Loucy (cell line): ENCODE measurements around the gene ATP5PO.

Experiments used
- H2AFZ ChIP-seq: fragments of 200-600 bp; sonication (generic); 2 replicates; pipeline ENCODE4 v1.6.0; 2016; ENCODE audit warnings: antibody characterized with exemption, mild to moderate bottlenecking, low read length, moderate library complexity
- H3F3A ChIP-seq: fragments of 200-600 bp; 2 replicates; pipeline ENCODE4 v1.6.0; 2016; ENCODE audit warnings: antibody characterized with exemption, low read depth, mild to moderate bottlenecking
- H3K27me3 ChIP-seq: fragments of 200-600 bp; sonication (generic); 2 replicates; pipeline ENCODE4 v1.6.1; 2014; ENCODE audit warnings: low read length, mild to moderate bottlenecking; ENCODE audit not compliant: insufficient read depth, poor library complexity, severe bottlenecking
- H3K36me3 ChIP-seq: fragments of 200-600 bp; sonication (generic); 2 replicates; pipeline ENCODE4 v1.6.1; 2016; ENCODE audit warnings: low read length; ENCODE audit not compliant: insufficient read depth
- H3K4me1 ChIP-seq: fragments of 200-600 bp; sonication (generic); 2 replicates; pipeline ENCODE4 v1.5.1; 2014; ENCODE audit warnings: low read length, mild to moderate bottlenecking; ENCODE audit not compliant: insufficient read depth, poor library complexity, severe bottlenecking
- H3K4me2 ChIP-seq: fragments of 200-600 bp; sonication (generic); 2 replicates; pipeline ENCODE4 v1.6.0; 2014; ENCODE audit warnings: antibody characterized with exemption, low read length, low read depth, mild to moderate bottlenecking; ENCODE audit not compliant: poor library complexity, severe bottlenecking
- H3K4me3 ChIP-seq: fragments of 200-600 bp; sonication (generic); 2 replicates; pipeline ENCODE4 v1.5.1; 2014; ENCODE audit warnings: low read length, mild to moderate bottlenecking, mixed read lengths; ENCODE audit not compliant: poor library complexity, severe bottlenecking
- H3K79me2 ChIP-seq: fragments of 200-600 bp; sonication (generic); 2 replicates; pipeline ENCODE4 v1.6.1; 2014; ENCODE audit warnings: low read length; ENCODE audit not compliant: insufficient read depth
- H3K9ac ChIP-seq: fragments of 200-600 bp; sonication (generic); 2 replicates; pipeline ENCODE4 v1.6.0; 2014; ENCODE audit warnings: mild to moderate bottlenecking, low read depth, low read length, moderate library complexity; ENCODE audit not compliant: poor library complexity, severe bottlenecking
- H3K9me2 ChIP-seq: fragments of 200-600 bp; sonication (generic); replicated peaks from 2 replicates; pipeline ENCODE4 v1.6.1; 2016; ENCODE audit warnings: low read depth, low read length, mixed read lengths
- H3K9me3 ChIP-seq: fragments of 200-600 bp; sonication (generic); 2 replicates; pipeline ENCODE4 v1.6.1; 2014; ENCODE audit warnings: mild to moderate bottlenecking, antibody characterized with exemption, low read length, low read depth; ENCODE audit not compliant: insufficient read depth
- H4K20me1 ChIP-seq: fragments of 200-600 bp; sonication (generic); 2 replicates; pipeline ENCODE4 v1.6.0; 2014; ENCODE audit warnings: antibody characterized with exemption, low read length, mild to moderate bottlenecking; ENCODE audit not compliant: insufficient read depth, poor library complexity, severe bottlenecking
- CTCF ChIP-seq: fragments of 200-600 bp; sonication (generic); conservative IDR thresholded peaks from 2 replicates; pipeline ENCODE4 v1.5.1; 2014; ENCODE audit warnings: mild to moderate bottlenecking, antibody characterized with exemption, low read length
- EZH2phosphoT487 ChIP-seq: fragments of 200-600 bp; IDR thresholded peaks from 2 replicates; pipeline ENCODE4 v1.6.1; 2018; ENCODE audit warnings: antibody characterized with exemption, mild to moderate bottlenecking, moderate library complexity, borderline replicate concordance

ATP5PO gene

GRCh38 chr21:33881689-33882440, 33.7 kb downstream of the ATP5PO start:
- no peaks in the 10 kb centered on the region for H3K79me2 ChIP-seq
- no peaks in the 10 kb centered on the region for H3K9me3 ChIP-seq
- no peak overlapping the region for H2AFZ ChIP-seq
- no peak overlapping the region for H3K4me3 ChIP-seq
- no peaks in the 10 kb centered on the region for H3K4me1 ChIP-seq
- H3K27me3 ChIP-seq: no peaks in the 10 kb centered on the region
- no peaks in the 10 kb centered on the region for H3F3A ChIP-seq
- H4K20me1 ChIP-seq: no peaks in the 10 kb centered on the region
- H3K9ac ChIP-seq: no peak overlapping the region
- no peaks in the 10 kb centered on the region for H3K36me3 ChIP-seq
- no peak for TF ChIP-seq CTCF
- no peak for TF ChIP-seq EZH2phosphoT487
- H3K9me2 ChIP-seq: no peaks in the 10 kb centered on the region
- no peak overlapping the region for H3K4me2 ChIP-seq

- no peaks in the 10 kb centered on the region for H3K36me3 ChIP-seq
- no peaks in the 10 kb centered on the region for H3K9me2 ChIP-seq
- no peaks in the 10 kb centered on the region for H3K79me2 ChIP-seq
- H3K4me2 ChIP-seq: no peak overlapping the region
- H3K4me3 ChIP-seq: no peak overlapping the region
- no peaks in the 10 kb centered on the region for H3K4me1 ChIP-seq
- no peak for TF ChIP-seq EZH2phosphoT487
- TF ChIP-seq CTCF: no peak
- H4K20me1 ChIP-seq: no peaks in the 10 kb centered on the region
- H3K9me3 ChIP-seq: no peaks in the 10 kb centered on the region
- H3K9ac ChIP-seq: no peak overlapping the region
- H2AFZ ChIP-seq: no peak overlapping the region
- no peaks in the 10 kb centered on the region for H3K27me3 ChIP-seq
- H3F3A ChIP-seq: no peaks in the 10 kb centered on the region
These were observed 35.0 kb downstream of the ATP5PO start for GRCh38 chr21:33880626-33881025.

- no peaks in the 10 kb centered on the region for H3K9me3 ChIP-seq
- TF ChIP-seq CTCF (no peak), EZH2phosphoT487 (no peak)
- H3K4me3 ChIP-seq: no peak overlapping the region
- no peaks in the 10 kb centered on the region for H3K4me1 ChIP-seq
- no peak overlapping the region for H3K4me2 ChIP-seq
- H4K20me1 ChIP-seq: no peaks in the 10 kb centered on the region
- no peaks in the 10 kb centered on the region for H3K9me2 ChIP-seq
- H3K36me3 ChIP-seq: no peaks in the 10 kb centered on the region
- no peaks in the 10 kb centered on the region for H3K27me3 ChIP-seq
- H3F3A ChIP-seq: no peaks in the 10 kb centered on the region
- H3K79me2 ChIP-seq: no peaks in the 10 kb centered on the region
- H3K9ac ChIP-seq: no peak overlapping the region
- no peak overlapping the region for H2AFZ ChIP-seq
These were observed 36.8 kb downstream of the ATP5PO start for GRCh38 chr21:33878824-33879223.
